Fibroblast of lung (primary cell): ENCODE results near the gene JAG1.

Source experiments
- CTCF ChIP-seq, 2 donors: IDR thresholded peaks in 1 of 2; conservative IDR thresholded peaks in 1 of 2; 1 replicate in 1 of 2; 2 replicates in 1 of 2; pipeline ENCODE4 v1.5.1; 2011 to 2012; ENCODE audit warnings: low read length in 2 of 2, control low read depth in 1 of 2, inconsistent platforms in 1 of 2, low read depth in 1 of 2, mild to moderate bottlenecking in 1 of 2
- EZH2 ChIP-seq: IDR thresholded peaks from 2 replicates; pipeline ENCODE4 v1.5.1; 2012; ENCODE audit warnings: low read length, control low read depth, mild to moderate bottlenecking; ENCODE audit errors: missing control alignments

GRCh38 chr20:10670501-10671220 is 3.1 kb downstream of the JAG1 start:
- TF ChIP-seq EZH2 = no peak
- TF ChIP-seq CTCF (conservative IDR thresholded peaks at IDR 0.05 in 1 of 2, IDR thresholded peaks at IDR 0.05 in 1 of 2; ENCODE audit: low read depth in 1 of 2, low read length in 2 of 2) = no peak
